ENCODE results near the gene PRR18. TPM values are rescaled to one million over a fixed set of nuclear protein-coding genes. Genes with fewer than 3 reads are reported as not detected.
A peak's percentile ranks its signal among the peaks of the same experiment; 100 is the strongest.

PRR18 gene
- total and polyA plus RNA-seq, 2 donors from 2014 or later = 0.19 TPM; not detected in 1

DNA sequence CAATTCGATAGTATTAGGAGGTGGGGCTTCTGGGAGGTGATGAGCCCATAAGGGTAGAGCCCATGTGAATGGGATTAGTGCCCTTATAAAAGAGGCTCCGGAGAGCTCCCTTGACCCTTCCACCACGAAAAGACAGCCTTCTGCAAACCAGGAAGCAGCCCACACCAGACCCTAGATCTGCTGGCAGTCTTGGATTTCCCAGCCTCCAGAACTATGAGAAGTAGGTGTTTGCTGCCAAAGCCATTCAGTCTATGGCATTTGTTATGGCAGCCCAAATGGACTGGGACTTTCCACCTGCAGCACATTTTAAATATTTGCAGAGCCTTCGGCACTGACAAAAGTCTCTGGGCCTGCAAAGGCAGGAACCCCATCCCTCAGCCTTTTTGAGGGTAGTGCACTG lies 46.0 kb upstream of the PRR18 start:
- Histone ChIP-seq H3K27me3 (ENCODE audit: control insufficient read depth, insufficient read depth, low read length) (no peaks in the 10 kb centered on the region), H3K9me3 (ENCODE audit: control insufficient read depth in 2 of 3, insufficient read depth in 1 of 3, low read length in 3 of 3) (no peaks in the 10 kb centered on the region), H3K4me3 (ENCODE audit: low read length in 3 of 3) (no peak overlapping the region), H3K36me3 (ENCODE audit: control insufficient read depth in 2 of 3, insufficient read depth in 3 of 3, low read length in 3 of 3) (no peaks in the 10 kb centered on the region), H3K4me1 (ENCODE audit: control insufficient read depth in 2 of 3, insufficient read depth in 2 of 3, low read depth in 1 of 3, low read length in 3 of 3) (no peaks in the 10 kb centered on the region), H3K9ac (ENCODE audit: low read length in 3 of 3) (no peak overlapping the region), H3K27ac (ENCODE audit: low read depth in 2 of 2, low read length in 2 of 2) (no peak overlapping the region)
- TF ChIP-seq, protein P1, sequence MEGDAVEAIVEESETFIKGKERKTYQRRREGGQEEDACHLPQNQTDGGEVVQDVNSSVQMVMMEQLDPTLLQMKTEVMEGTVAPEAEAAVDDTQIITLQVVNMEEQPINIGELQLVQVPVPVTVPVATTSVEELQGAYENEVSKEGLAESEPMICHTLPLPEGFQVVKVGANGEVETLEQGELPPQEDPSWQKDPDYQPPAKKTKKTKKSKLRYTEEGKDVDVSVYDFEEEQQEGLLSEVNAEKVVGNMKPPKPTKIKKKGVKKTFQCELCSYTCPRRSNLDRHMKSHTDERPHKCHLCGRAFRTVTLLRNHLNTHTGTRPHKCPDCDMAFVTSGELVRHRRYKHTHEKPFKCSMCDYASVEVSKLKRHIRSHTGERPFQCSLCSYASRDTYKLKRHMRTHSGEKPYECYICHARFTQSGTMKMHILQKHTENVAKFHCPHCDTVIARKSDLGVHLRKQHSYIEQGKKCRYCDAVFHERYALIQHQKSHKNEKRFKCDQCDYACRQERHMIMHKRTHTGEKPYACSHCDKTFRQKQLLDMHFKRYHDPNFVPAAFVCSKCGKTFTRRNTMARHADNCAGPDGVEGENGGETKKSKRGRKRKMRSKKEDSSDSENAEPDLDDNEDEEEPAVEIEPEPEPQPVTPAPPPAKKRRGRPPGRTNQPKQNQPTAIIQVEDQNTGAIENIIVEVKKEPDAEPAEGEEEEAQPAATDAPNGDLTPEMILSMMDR (IDR thresholded peaks at IDR 0.05; ENCODE audit: borderline replicate concordance, extremely low read depth, insufficient read depth) = no peak
- intact Hi-C loops (cut with DNase I) = no loop called here
- DNase-seq (no peak), FAIRE-seq (no peak)

DNA sequence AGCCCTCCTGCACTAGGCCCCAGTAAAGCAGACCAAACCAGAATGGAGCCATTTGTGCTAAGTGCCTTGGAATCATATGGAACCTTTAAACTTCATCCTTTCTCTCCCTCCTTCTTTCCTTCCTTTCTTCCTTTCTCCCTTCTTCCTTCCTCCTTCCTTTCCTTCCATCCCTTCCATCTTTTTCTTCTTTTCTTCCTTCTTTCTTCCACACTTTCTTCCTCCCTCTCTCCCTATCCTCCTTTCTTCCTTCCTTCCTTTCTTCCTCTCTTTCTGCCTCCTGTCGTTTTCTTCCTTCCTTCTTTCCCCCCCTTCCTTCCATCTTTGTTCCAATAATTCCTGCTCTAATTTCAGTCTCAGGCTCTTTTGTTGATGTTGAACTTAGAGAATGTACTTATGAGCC lies 45.3 kb upstream of the PRR18 start:
- Histone ChIP-seq H3K4me3 (ENCODE audit: low read length in 3 of 3) (no peak overlapping the region), H3K27me3 (ENCODE audit: control insufficient read depth, insufficient read depth, low read length) (no peaks in the 10 kb centered on the region), H3K36me3 (ENCODE audit: control insufficient read depth in 2 of 3, insufficient read depth in 3 of 3, low read length in 3 of 3) (no peaks in the 10 kb centered on the region), H3K27ac (ENCODE audit: low read depth in 2 of 2, low read length in 2 of 2) (no peak overlapping the region), H3K4me1 (ENCODE audit: control insufficient read depth in 2 of 3, insufficient read depth in 2 of 3, low read depth in 1 of 3, low read length in 3 of 3) (no peaks in the 10 kb centered on the region), H3K9me3 (ENCODE audit: control insufficient read depth in 2 of 3, insufficient read depth in 1 of 3, low read length in 3 of 3) (no peaks in the 10 kb centered on the region), H3K9ac (ENCODE audit: low read length in 3 of 3) (no peak overlapping the region)
- intact Hi-C loops (cut with DNase I) = no loop called here
- TF ChIP-seq, protein P1 (IDR thresholded peaks at IDR 0.05; ENCODE audit: borderline replicate concordance, extremely low read depth, insufficient read depth) = no peak
- FAIRE-seq (no peak), DNase-seq (no peak)

- no peak overlapping the region for H3K9ac ChIP-seq (ENCODE audit: low read length in 3 of 3)
- H3K27ac ChIP-seq (ENCODE audit: low read depth in 2 of 2, low read length in 2 of 2) = no peak overlapping the region
- no peak for FAIRE-seq
- H3K27me3 ChIP-seq (ENCODE audit: control insufficient read depth, insufficient read depth, low read length) = no peaks in the 10 kb centered on the region
- no peak for DNase-seq
- no peaks in the 10 kb centered on the region for H3K36me3 ChIP-seq (ENCODE audit: control insufficient read depth in 2 of 3, insufficient read depth in 3 of 3, low read length in 3 of 3)
- intact Hi-C loops (cut with DNase I) = no loop called here
- TF ChIP-seq, protein P1 (IDR thresholded peaks at IDR 0.05; ENCODE audit: borderline replicate concordance, extremely low read depth, insufficient read depth) = no peak
- no peaks in the 10 kb centered on the region for H3K9me3 ChIP-seq (ENCODE audit: control insufficient read depth in 2 of 3, insufficient read depth in 1 of 3, low read length in 3 of 3)
- no peaks in the 10 kb centered on the region for H3K4me1 ChIP-seq (ENCODE audit: control insufficient read depth in 2 of 3, insufficient read depth in 2 of 3, low read depth in 1 of 3, low read length in 3 of 3)
- no peak overlapping the region for H3K4me3 ChIP-seq (ENCODE audit: low read length in 3 of 3)
Measured at GRCh38 chr6:166352923-166353322, 44.7 kb upstream of the PRR18 start.

- no peak overlapping the region for H3K9ac ChIP-seq (ENCODE audit: low read length in 3 of 3)
- TF ChIP-seq, protein P1 (IDR thresholded peaks at IDR 0.05; ENCODE audit: borderline replicate concordance, extremely low read depth, insufficient read depth) = no peak
- FAIRE-seq (no peak), DNase-seq (peak in 2 of 5 donors; percentile 9 to 19)
- no peaks in the 10 kb centered on the region for H3K4me1 ChIP-seq (ENCODE audit: control insufficient read depth in 2 of 3, insufficient read depth in 2 of 3, low read depth in 1 of 3, low read length in 3 of 3)
- no peak overlapping the region for H3K27ac ChIP-seq (ENCODE audit: low read depth in 2 of 2, low read length in 2 of 2)
- intact Hi-C loops (cut with DNase I) = no loop called here
- H3K9me3 ChIP-seq (ENCODE audit: control insufficient read depth in 2 of 3, insufficient read depth in 1 of 3, low read length in 3 of 3) = no peaks in the 10 kb centered on the region
- H3K36me3 ChIP-seq (ENCODE audit: control insufficient read depth in 2 of 3, insufficient read depth in 3 of 3, low read length in 3 of 3) = no peaks in the 10 kb centered on the region
- peak overlapping the region in 1 of 3 donors; percentile 13 for H3K4me3 ChIP-seq (ENCODE audit: low read length in 3 of 3)
- H3K27me3 ChIP-seq (ENCODE audit: control insufficient read depth, insufficient read depth, low read length) = no peaks in the 10 kb centered on the region
Measured at GRCh38 chr6:166351715-166352285, 43.6 kb upstream of the PRR18 start.

Measured in kidney (tissue), 14 donors.